Caki2 (cell line): ENCODE results near the gene C11orf91. TPM values are rescaled to one million over a fixed set of nuclear protein-coding genes. Genes with fewer than 3 reads are reported as not detected.
"Not testable (repeated sequence)": the region's sequence is repeated elsewhere in the genome, so short reads cannot be mapped to it uniquely, and the experiment has no call there.

Experiments used
- DNase-seq: peaks from one replicate; pipeline ENCODE4 v3.0.0-alpha.2; 2015; ENCODE audit warnings: low read depth
- in situ Hi-C: cut with HindIII; loops from 2 replicates; pipeline ENCODE4 v1.10.0; 2016; ENCODE audit warnings: low sequenced_read_pairs, low pct_unique_long_range_greater_than_20kb, mixed read lengths
- total RNA-seq: library from RNA; depleted of rRNA; stranded (reverse); fragments of >200 nt; shearing (Covaris generic); gene quantifications from 2 replicates; pipeline ENCODE4 v1.2.3, GENCODE V29; 2014; ENCODE audit warnings: low replicate concordance; rRNA removed

The C11orf91 gene, protein sequence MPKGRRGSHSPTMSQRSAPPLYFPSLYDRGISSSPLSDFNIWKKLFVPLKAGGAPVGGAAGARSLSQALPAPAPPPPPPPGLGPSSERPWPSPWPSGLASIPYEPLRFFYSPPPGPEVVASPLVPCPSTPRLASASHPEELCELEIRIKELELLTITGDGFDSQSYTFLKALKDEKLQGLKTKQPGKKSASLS
- total RNA-seq, result not detected in 2 replicates

DNA sequence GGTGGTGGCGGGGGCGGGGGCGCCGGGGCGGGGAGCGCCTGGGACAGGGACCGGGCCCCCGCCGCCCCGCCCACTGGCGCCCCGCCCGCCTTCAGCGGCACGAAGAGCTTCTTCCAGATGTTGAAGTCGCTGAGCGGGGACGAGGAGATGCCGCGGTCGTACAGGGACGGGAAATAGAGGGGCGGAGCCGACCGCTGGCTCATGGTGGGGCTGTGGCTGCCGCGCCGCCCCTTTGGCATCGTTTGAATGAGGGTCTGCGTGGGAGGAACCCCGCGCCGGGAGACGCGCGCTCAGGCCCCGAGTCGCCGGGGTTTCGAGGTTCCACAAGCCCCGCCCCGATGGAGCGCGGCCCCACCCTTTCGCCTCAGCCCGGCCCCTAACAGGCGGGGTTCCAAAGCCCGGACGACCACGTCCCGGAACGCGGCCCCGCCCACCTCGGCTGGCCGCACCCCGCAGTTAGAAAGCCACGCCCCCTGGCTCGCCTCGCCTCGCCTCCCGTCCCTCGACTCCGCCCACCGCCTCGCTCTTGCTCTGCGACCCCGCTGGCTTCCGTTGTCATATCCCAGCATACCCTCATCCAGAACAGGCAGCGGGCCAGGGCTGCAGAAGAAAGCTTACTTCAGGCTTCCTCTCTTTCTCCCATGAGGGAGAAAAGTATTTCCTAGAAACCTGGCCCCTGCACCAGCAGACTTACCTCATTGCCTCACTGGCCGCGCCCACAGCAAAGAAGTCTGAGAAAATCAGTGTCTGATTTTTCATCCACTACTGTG, at the start of gene C11orf91:
Gene C11orf91 (minus strand): TSS at position 325 of the 770 bp plus-strand sequence. CDS start 86 bp downstream, at position 239.
- in situ Hi-C loops, result no loop called here
- DNase-seq, result peak; percentile 92

DNA sequence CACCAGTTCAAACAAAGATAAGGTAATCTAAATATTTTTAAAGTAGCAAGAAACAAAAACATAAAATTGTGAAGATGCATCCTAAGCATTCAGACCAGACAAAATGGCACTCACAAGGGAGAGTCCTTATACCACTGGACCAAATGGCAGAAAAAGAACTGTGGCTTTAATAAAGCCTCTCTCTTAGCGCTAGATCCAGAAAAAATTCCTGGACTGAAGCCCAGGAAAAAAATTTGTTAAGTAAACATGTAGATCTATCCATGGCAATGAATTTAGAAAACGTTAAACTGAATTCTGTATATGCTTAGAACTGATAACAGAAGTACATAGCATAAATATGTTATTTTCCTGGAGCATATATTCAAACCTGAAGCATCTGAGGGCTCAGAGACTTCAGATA, 47.4 kb upstream of the C11orf91 start:
- in situ Hi-C loops, result no loop called here

DNA sequence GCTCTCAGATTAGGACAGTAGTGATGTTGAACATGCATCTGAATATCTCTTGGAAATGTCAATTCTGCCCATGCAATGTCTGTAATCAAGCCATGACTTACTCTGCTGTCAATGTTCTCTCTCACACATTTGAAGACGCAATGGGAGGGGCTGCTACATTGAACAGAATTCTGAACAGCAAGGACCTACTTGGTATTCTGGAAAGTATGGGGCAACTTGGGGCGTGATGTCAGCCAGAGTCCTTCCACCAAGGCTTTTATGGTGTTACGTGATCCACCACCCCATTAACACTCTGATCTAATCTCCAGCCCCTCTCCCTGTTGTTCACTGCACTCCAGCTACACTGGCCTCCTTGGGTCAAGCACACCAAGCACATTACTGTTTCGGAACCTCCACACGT, 42.7 kb upstream of the C11orf91 start:
- in situ Hi-C loops, result no loop called here
- DNase-seq, result no peak

More for the DNA sequence above, 47.4 kb upstream of the C11orf91 start:
- no peak for DNase-seq

DNA sequence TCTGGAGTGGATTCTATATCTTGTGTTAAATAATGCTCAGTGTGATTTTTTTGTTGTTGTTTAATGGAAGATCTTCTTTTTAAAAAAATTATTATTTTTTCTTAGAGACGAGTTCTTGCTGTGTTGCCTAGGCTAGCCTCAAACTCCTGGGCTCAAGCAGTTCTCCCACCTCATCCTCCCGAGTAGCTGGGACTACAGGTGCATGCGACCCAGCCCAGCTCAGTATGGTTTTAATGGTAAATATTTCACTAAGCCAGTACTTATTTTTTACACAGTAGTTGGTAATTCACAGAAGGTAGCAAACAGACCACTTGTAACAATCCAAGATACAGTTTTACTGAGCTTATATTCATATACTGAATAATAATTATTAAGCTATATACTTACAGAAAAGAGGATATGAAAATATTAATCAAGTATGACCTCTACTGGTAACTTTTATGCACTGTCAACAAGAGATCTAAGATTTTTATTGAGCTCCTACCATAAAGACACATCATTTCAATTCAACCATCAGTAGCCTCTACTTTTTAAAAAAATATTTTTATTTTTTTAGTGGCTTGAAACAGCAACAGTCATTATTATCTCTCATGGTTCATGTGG, 41.7 kb upstream of the C11orf91 start:
- DNase-seq, result no peak
- in situ Hi-C loops, result no loop called here

DNA sequence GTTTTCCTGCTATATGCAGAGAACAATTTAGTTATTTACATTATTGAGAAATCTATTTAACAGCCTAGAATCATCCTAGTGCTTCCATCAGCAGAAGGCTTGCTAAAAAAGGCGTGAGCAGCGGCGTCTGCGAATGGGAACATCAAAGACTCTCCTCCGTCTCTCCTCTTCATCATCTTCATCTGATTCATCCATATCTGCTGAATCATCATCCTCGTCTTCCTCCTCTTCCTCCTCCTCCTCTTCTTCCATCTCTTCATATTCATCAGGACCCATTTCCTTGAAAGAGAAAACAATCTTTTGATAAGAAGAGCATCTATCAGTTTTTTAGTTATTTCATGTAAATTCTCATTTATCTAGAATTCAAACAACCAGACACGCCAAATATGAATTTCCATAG, 41.2 kb upstream of the C11orf91 start:
- in situ Hi-C loops, result no loop called here
- DNase-seq, result no peak

DNA sequence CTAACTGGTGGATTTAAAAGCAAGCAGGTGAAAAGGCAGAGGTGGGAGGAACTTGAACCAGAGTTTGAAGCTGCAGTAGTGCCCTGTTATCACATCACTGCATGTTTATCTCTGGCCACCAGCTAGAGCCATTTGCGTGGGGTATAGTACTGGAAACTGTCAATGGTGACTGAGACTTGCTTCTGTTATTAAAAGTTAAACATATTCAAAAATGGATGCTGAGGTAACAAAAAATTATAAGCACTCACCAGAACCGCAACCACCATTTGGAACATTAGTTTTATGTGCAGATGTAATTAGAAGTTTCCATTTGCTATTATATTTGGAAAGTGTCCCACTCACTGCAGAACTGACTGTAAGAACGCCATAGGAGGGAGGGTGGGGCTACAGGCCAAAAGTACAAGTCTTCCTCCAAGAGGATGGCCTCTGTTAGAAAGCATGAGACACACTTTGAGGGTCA, 36.8 kb upstream of the C11orf91 start:
- in situ Hi-C loops, result no loop called here
- DNase-seq, result no peak

DNA sequence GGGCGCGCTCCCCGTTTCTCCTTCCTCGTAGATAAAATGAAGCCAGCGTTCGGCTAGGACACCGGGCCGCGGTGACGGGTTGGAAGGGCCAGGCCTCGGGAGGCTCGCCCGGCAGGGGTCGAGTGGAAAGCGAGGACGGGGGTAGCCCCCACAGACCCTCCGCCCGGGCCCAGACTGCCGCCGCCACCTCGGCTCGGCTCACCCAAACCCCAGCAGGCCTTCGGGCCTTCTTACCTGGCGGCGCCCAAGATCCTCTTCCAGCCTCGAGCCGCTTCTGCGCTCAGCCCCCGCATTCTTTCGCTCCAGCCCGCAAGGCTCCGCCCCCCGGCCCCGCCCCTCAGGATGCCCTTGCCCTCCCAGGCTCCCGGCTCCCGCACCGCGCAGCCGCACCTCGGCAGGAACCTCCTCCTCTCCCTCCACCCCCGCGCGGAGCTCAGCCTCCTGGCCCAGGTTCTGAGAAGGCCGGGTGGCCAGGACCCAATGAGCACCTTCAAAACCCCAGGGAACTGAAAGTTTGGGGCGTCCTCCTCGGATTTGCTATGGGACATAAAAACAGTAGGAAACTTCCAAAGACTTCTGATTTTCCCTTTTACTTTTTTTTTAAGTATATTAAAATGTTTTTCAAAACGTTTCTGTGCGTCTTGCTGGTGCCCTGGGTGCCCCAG, 35.7 kb upstream of the C11orf91 start, which contains the start of gene CD59:
Gene CD59 (minus strand): TSS at position 276 of the 665 bp plus-strand sequence. CDS start 13,978 bp downstream, outside the sequence.
- DNase-seq, result peak; percentile 75
- in situ Hi-C loops, result no loop called here

DNA sequence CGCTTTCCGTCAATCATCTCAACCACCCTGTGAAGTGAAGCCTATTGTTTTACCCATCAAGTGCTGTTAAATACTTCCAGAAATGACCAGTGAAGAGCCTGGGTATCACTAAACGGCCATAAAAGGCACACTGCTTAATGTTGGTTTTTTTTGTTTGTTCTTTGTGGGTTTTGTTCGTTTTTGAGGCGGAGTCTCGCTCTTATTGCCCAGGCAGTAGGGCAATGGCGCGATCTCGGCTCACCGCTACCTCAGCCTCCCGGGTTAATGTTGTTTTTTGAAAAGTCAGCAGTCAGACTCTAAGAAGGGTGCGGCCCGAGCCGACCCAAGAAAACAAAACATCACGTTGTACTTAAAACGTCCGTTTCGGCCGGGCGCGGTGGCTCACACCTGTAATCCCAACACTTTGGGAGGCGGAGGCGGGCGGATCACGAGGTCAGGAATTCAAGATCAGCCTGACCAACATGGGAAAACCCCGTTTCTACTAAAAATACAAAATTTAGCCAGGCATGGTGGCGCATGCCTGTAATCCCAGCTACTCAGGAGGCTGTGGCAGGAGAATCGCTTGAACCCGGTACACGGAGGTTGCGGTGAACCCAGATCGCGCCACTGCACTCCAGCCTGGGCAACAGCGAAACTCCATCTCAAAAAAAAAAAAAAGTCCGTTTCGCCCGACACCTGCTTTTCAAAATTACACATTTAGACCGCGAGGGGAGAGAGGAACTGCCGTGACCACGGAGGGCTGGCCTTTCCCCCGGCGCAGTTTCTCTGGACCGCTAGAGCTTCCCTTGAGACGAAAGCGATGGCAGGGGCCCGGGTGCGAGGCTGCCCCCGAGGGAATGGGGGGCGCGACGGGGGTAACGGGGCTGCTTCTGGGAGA, 34.9 kb upstream of the C11orf91 start:
- peak; percentile 31 for DNase-seq
- in situ Hi-C loops, result no loop called here

DNA sequence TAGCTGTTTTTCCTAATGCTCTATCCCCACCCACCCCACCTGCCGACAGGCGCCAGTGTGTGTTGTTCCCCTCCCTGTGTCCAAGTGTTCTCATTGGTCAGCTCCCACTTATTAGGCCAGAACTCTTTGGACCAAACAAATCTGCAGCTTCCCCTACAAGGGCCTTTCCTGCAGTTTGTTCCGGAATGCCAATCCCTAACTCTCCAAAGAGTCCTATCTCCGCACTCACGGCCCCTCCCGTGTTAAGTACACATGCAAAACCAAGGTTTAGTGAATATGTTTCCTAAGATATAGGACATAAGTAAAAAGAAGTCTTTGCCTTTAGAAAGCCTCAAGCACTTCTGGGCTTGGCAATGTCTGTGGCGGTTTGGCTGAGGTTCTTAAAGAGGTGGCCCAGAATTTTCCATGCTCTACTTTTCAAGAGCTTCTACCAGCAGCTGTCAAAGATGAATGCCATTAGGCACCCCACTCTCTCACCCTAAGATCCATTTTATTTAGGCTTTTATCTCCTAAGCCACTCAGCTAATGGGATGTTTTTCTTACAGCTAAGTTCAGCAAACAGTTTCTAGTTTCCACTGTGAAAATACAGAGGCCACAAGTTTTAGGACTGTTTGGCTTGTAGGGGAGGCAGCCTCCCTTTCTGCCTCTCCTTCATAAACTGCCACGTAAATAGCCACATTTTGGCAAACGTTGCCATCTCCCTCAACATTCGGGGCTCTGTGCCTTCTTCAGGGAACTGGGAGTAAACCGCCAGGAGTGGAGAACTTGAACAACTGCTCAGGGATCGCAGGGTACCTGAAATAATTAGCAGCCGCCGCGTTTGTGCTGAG, 34.0 kb upstream of the C11orf91 start:
- in situ Hi-C loops, result no loop called here
- no peak for DNase-seq

DNA sequence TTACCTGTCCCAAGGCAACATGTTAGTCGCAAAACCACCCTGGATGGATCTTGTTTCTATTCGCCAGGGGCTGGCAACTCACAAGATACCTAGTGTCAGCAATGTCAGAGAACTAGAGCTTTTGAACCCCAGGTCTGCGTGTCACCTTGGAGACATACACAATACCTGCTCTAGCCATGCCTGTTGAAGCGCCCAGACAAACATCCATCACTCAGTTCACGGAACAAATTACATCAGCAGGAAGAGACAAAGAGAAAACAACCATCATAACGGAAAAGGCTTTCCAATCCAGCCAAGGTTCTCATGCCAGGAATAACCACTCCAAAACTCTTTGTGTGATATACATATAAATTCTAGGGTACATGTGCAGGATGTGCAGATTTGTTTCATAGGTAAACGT, 33.4 kb upstream of the C11orf91 start:
- no peak for DNase-seq
- in situ Hi-C loops, result no loop called here

DNA sequence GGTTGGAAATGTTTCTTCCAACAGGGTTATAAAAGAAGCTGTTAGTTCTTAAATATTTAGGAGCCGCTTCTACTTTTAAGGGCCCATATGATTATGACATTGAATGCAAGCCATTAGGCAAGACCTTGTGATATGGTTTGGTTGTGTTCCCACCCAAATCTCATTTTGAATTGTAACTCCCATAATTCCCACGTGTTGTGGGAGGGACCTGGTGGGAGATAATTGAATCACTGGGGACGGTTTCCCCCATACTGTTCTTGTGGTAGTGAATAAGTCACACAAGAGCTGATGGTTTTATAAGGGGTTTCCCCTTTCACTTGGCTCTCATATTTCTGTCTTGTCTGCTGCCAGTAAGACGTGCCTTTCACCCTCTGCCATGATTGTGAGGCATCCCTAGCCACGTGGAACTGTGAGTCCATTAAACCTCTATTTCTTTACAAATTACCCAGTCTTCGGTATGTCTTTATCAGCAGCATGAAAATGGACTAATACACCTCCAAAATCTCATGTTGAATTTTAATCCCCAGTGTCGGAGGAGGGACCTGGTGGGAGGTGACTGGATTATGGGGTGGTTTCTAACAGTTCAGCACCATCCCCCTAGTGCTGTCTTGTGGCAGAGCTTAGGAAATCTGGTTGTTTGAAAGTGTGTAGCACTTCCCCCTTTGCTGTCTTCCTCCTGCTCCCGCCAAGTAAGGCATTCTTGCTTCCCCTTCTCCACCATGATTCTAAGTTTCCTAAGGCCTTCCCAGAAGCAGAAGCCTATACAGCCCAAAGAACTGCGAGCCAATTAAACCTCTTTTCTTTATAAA, 31.3 kb upstream of the C11orf91 start:
- in situ Hi-C loops, result no loop called here
- no peak for DNase-seq

DNA sequence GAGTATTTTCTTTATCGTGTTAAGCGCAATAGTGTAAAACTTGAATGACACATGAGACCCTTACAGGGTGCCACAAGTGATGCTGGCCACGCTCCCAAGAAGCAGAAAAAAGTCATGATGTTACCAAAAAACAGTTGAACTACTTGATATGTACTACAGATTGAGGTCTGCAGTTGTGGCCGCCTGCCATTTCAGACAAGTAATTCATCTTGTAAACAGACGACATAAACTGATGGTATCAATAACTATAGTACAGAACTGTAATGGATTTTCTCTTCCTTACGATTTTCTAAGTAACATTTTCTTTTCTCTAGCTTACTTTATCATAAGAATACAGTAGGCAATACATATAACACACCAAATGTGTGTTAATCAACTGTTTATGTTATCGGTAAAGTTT, 30.1 kb upstream of the C11orf91 start:
- no peak for DNase-seq
- in situ Hi-C loops, result no loop called here

DNA sequence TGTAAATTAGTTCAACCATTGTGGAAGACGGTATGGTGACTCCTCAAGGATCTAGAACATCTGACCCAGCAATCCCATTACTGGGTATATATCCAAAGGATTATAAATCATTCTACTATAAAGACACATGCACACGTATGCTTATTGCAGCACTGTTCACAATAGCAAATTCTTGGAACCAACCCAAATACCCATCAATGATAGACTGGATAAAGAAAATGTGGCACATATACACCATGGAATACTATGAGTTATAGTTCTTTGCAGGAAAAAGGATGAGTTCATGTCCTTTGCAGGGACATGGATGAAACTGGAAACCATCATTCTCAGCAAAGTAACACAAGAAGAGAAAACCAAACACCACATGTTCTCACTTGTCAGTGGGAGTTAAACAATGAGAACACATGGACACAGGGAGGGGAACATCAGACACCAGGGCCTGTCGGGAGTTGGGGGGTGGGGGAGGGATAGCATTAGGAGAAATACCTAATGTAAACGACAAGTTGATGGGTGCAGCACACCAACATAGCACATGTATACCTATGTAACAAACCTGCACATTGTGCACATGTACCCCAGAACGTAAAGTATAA, 28.5 kb upstream of the C11orf91 start:
- DNase-seq, in situ Hi-C loops: not testable (repeated sequence)

DNA sequence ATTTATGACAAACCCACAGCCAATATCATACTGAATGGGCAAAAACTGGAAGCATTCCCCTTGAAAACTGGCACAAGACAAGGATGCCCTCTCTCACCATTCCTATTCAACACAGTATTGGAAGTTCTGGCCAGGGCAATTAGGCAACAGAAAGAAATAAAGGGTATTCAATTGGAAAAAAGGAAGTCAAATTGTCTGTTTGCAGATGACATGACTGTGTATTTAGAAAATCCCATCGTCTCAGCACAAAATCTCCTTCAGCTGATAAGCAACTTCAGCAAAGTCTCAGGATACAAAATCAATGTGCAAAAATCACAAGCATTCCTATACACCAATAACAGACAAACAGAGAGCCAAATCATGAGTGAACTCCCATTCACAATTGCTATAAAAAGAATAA, 26.9 kb upstream of the C11orf91 start:
- in situ Hi-C loops, DNase-seq: not testable (repeated sequence)

DNA sequence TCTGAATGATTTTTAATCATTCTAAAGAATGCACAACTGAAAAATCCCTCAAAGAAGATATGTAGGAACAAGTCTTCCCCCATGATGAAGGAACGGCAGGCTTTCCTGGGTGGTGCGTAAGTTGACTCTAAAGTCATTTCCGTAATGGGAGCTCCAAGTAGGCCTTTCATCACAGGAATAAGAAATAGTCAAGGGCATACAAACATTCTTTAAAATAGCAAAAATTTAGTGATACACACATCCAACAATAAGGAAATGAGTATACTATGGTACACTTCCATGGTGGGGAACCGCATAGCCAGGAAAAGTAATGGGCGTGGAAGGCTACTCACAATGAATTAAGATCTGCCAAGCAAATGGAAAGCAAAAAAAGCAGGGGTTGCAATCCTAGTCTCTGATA, 24.9 kb upstream of the C11orf91 start:
- in situ Hi-C loops, result no loop called here
- no peak for DNase-seq

DNA sequence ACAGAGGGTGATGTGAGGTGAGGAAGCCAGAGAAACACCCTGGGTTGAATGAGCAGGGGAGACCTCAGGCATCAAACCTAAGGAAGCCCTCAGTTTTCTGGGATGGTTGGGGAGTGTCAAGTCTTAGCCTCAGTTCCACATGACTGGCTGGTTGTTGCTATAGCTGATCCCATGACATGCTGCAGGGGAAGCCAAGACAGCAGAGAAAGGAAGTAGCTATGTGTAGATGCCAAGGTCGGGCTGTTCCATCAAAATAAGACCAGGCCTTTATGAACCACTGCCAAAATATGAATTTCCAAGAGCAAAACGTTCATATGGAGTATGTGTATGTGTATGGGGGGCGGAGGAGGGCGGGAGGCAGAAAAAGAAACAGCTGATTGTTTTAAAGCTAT, 24.0 kb upstream of the C11orf91 start:
- DNase-seq, result no peak
- in situ Hi-C loops, result no loop called here
